ENCODE measurements around the gene ATP1B2.

Gene ATP1B2

DNA sequence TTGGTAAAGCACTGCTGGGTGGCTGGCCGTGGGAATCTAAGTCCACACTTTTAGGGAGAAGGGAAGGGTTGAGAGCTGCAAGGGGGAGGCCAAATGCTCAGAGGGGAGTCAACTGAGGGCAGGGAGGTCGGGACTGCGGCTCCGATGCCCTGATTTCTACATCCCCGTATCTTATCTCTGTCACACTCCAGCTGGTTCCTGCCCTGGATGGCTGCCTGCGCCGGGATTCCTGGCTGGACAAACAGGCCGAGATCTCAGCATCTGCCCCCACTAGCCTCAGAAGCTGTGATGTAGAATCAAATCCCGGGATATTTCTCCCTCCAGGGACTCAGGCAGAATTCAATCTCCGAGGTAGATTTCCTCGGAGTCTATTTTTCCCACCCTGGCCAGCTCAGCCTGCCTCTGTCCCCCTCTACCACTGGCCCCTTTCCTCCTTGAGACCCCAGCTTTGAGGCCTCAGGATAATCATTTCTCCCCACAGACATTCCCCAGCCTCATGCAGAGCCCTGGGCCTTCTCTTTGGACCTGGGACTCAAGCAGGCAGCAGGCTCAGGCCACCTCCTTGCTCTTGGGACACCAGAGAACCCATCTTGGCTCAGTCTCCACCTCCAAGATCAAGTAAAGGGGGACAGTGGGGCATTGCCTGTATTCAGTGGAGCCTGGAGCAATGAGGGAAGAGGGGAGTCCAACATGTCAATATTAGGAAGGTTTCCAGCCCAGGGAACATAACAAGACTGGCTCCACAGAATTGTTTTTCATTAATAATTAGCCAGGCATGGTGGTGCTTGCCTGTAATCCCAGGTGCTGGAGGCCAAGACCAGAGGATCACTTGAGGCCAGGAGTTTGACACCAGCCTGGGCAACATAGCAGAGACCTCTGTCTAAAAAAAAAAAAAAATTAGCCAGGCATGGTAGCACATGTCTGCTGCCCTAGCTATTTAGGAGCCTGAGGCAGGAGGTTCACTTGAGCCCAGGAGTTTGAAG is 19.0 kb upstream of the ATP1B2 start:
- H3K4me1 ChIP-seq (ENCODE audit: low read length): 0 out of 2 replicates have a peak, but pooled peaks cover 4% of the 10 kb centered on the region
- no peak overlapping the region for H3K4me2 ChIP-seq (ENCODE audit: low read length)
- no peaks in the 10 kb centered on the region for H3K9me3 ChIP-seq (ENCODE audit: insufficient read depth, low read length)
- H3K27ac ChIP-seq (ENCODE audit: low read length): no peak overlapping the region
- no peaks in the 10 kb centered on the region for H3K79me2 ChIP-seq (ENCODE audit: low read length)
- H3K36me3 ChIP-seq (replicated peaks; ENCODE audit: low read depth, low read length): no peaks in the 10 kb centered on the region
- no peaks in the 10 kb centered on the region for H4K20me1 ChIP-seq (ENCODE audit: insufficient read depth, low read length)
- no peak overlapping the region for H3K9ac ChIP-seq (ENCODE audit: low read length)
- no peak overlapping the region for H3K4me3 ChIP-seq (ENCODE audit: low read length)
- H2AFZ ChIP-seq (ENCODE audit: low read depth, low read length): no peak overlapping the region
- TF ChIP-seq, protein P1, sequence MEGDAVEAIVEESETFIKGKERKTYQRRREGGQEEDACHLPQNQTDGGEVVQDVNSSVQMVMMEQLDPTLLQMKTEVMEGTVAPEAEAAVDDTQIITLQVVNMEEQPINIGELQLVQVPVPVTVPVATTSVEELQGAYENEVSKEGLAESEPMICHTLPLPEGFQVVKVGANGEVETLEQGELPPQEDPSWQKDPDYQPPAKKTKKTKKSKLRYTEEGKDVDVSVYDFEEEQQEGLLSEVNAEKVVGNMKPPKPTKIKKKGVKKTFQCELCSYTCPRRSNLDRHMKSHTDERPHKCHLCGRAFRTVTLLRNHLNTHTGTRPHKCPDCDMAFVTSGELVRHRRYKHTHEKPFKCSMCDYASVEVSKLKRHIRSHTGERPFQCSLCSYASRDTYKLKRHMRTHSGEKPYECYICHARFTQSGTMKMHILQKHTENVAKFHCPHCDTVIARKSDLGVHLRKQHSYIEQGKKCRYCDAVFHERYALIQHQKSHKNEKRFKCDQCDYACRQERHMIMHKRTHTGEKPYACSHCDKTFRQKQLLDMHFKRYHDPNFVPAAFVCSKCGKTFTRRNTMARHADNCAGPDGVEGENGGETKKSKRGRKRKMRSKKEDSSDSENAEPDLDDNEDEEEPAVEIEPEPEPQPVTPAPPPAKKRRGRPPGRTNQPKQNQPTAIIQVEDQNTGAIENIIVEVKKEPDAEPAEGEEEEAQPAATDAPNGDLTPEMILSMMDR (IDR thresholded peaks at IDR 0.05; ENCODE audit: low read depth, low read length): no peak
- no peak for TF ChIP-seq EZH2phosphoT487 (IDR thresholded peaks at IDR 0.05; ENCODE audit: low read depth)
- no peaks in the 10 kb centered on the region for H3K27me3 ChIP-seq (ENCODE audit: low read depth, low read length)

DNA sequence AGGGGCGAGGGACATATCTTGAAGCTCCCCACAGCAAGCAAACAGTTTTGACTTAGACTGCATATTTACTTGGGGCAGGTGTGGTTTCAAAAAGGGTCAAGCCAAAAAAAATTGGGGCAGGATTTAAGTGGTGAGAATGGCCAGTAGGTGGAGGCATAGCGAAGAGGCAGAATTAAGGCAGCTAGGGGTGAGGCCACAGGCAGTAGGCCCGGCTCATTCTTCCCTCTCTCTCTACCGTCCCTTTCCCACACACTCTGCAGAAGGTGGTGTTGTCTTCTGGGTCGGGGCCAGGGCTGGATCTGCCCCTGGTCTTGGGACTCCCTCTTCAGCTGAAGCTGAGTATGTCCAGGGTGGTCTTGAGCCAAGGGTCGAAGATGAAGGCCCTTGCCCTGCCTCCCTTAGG is 18.2 kb upstream of the ATP1B2 start:
- Histone ChIP-seq H3K9me3 (ENCODE audit: insufficient read depth, low read length) (no peaks in the 10 kb centered on the region), H3K36me3 (replicated peaks; ENCODE audit: low read depth, low read length) (no peaks in the 10 kb centered on the region), H4K20me1 (ENCODE audit: insufficient read depth, low read length) (no peaks in the 10 kb centered on the region), H2AFZ (ENCODE audit: low read depth, low read length) (peak overlapping the region; percentile 70; the same call in 1 of the 2 replicates), H3K79me2 (ENCODE audit: low read length) (no peaks in the 10 kb centered on the region), H3K9ac (ENCODE audit: low read length) (no peak overlapping the region), H3K27ac (ENCODE audit: low read length) (no peak overlapping the region), H3K4me1 (ENCODE audit: low read length) (no peaks in the 10 kb centered on the region), H3K4me2 (ENCODE audit: low read length) (no peak overlapping the region), H3K4me3 (ENCODE audit: low read length) (no peak overlapping the region), H3K27me3 (ENCODE audit: low read depth, low read length) (no peaks in the 10 kb centered on the region)
- TF ChIP-seq, protein P1 (IDR thresholded peaks at IDR 0.05; ENCODE audit: low read depth, low read length): peak; percentile 50
- no peak for TF ChIP-seq EZH2phosphoT487 (IDR thresholded peaks at IDR 0.05; ENCODE audit: low read depth)

DNA sequence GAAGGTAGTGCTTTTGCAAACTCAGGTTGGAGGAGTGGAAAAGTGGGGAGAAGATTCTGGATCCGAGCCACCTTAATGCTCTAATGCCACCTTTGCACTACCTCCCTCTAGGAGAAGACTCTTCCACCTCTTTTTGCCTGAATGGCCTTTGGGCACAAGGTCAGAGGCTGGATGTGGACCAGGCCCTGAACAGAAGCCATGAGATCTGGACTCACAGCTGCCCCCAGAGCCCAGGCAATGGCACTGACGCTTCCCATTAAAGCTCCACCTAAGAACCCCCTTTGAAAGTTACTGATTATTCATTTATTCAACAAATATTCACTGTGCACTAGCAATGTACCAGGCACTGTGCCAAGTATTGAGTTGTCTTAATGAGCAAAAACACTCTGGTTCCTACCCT is 17.6 kb upstream of the ATP1B2 start:
- H3K9ac ChIP-seq (ENCODE audit: low read length): no peak overlapping the region
- H2AFZ ChIP-seq (ENCODE audit: low read depth, low read length): peak overlapping the region; percentile 70; the same call in 1 of the 2 replicates
- no peaks in the 10 kb centered on the region for H3K79me2 ChIP-seq (ENCODE audit: low read length)
- no peak overlapping the region for H3K4me3 ChIP-seq (ENCODE audit: low read length)
- no peaks in the 10 kb centered on the region for H3K36me3 ChIP-seq (replicated peaks; ENCODE audit: low read depth, low read length)
- no peaks in the 10 kb centered on the region for H4K20me1 ChIP-seq (ENCODE audit: insufficient read depth, low read length)
- no peaks in the 10 kb centered on the region for H3K4me1 ChIP-seq (ENCODE audit: low read length)
- H3K9me3 ChIP-seq (ENCODE audit: insufficient read depth, low read length): no peaks in the 10 kb centered on the region
- H3K4me2 ChIP-seq (ENCODE audit: low read length): no peak overlapping the region
- TF ChIP-seq, protein P1 (IDR thresholded peaks at IDR 0.05; ENCODE audit: low read depth, low read length): no peak
- no peaks in the 10 kb centered on the region for H3K27me3 ChIP-seq (ENCODE audit: low read depth, low read length)
- H3K27ac ChIP-seq (ENCODE audit: low read length): no peak overlapping the region

DNA sequence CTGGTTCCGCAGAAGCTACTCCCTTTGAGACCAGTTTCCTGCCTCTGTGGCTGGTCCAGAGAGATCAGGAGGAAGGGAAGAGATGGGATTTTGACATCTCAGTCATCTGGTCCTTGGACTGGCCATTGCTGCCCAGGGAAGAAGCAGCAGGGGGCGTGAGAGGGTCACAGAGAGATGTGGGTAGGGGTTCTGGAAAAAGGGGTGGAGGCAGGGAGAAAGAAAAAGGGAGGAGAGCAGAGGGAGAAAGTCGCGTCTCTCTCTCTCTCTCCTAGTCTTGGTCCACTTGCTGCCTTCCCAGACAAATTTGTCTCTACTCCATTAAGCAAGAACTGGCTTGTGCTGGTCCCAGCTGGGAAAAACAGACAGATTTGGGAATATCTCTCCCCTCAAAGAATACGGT is 16.3 kb upstream of the ATP1B2 start:
- Histone ChIP-seq H3K79me2 (ENCODE audit: low read length) (no peaks in the 10 kb centered on the region), H4K20me1 (ENCODE audit: insufficient read depth, low read length) (no peaks in the 10 kb centered on the region), H2AFZ (ENCODE audit: low read depth, low read length) (no peak overlapping the region), H3K4me2 (ENCODE audit: low read length) (no peak overlapping the region), H3K27ac (ENCODE audit: low read length) (no peak overlapping the region), H3K4me3 (ENCODE audit: low read length) (no peak overlapping the region), H3K36me3 (replicated peaks; ENCODE audit: low read depth, low read length) (no peaks in the 10 kb centered on the region), H3K9ac (ENCODE audit: low read length) (no peak overlapping the region), H3K9me3 (ENCODE audit: insufficient read depth, low read length) (no peaks in the 10 kb centered on the region), H3K4me1 (ENCODE audit: low read length) (no peaks in the 10 kb centered on the region), H3K27me3 (ENCODE audit: low read depth, low read length) (no peaks in the 10 kb centered on the region)
- TF ChIP-seq, protein P1 (IDR thresholded peaks at IDR 0.05; ENCODE audit: low read depth, low read length): peak; percentile 34
- no peak for TF ChIP-seq EZH2phosphoT487 (IDR thresholded peaks at IDR 0.05; ENCODE audit: low read depth)
